GM12878 (cell line): ENCODE results near the gene COX6B1. TPM values are rescaled to one million over a fixed set of nuclear protein-coding genes. Genes with fewer than 3 reads are reported as not detected.
A peak's percentile ranks its signal among the peaks of the same experiment; 100 is the strongest.

Experiments
- BMI1 ChIP-seq: fragments of 450-650 bp; IDR thresholded peaks from 2 replicates; pipeline ENCODE4 v1.6.1; 2016; ENCODE audit warnings: mild to moderate bottlenecking, moderate library complexity, borderline replicate concordance
- CBX3 ChIP-seq: fragments of 200-600 bp; sonication (generic); IDR thresholded peaks from 2 replicates; pipeline ENCODE4 v1.6.1; 2016; ENCODE audit warnings: low read depth, borderline replicate concordance
- CREB1 ChIP-seq: IDR thresholded peaks from 2 replicates; pipeline ENCODE4 v1.6.1; 2012; ENCODE audit warnings: low read depth, mild to moderate bottlenecking, inconsistent platforms
- EP300 ChIP-seq, 2 experiments: fragments of 150-350 bp in 1 of 2; IDR thresholded peaks; 2 replicates each; pipeline ENCODE4 v1.6.1; 2011 to 2012; ENCODE audit warnings: low read depth in 2 of 2, low read length in 2 of 2, borderline replicate concordance in 1 of 2, improper control_type of control experiment in 1 of 2, inconsistent platforms in 1 of 2; ENCODE audit not compliant: control insufficient read depth in 1 of 2
- FOXM1 ChIP-seq: IDR thresholded peaks from 2 replicates; pipeline ENCODE4 v1.6.1; 2012; ENCODE audit warnings: low read depth, mild to moderate bottlenecking, inconsistent platforms, low read length, moderate library complexity
- GATAD2B ChIP-seq: fragments of 450-650 bp; conservative IDR thresholded peaks from 2 replicates; pipeline ENCODE4 v1.6.1; 2017; ENCODE audit warnings: low read depth, mild to moderate bottlenecking, moderate library complexity
- HDGF ChIP-seq: fragments of 450-650 bp; IDR thresholded peaks from 2 replicates; pipeline ENCODE4 v1.6.1; 2016; ENCODE audit warnings: antibody characterized with exemption
- IRF4 ChIP-seq: IDR thresholded peaks from 2 replicates; pipeline ENCODE4 v1.6.1; 2011; ENCODE audit warnings: low read depth, low read length
- MXI1 ChIP-seq: fragments of 150-350 bp; IDR thresholded peaks from 2 replicates; pipeline ENCODE4 v1.6.1; 2011; ENCODE audit warnings: low read depth, mild to moderate bottlenecking, inconsistent platforms, low read length, improper control_type of control experiment
- SIX5 ChIP-seq: IDR thresholded peaks from 2 replicates; pipeline ENCODE4 v1.6.1; 2011; ENCODE audit warnings: mild to moderate bottlenecking, low read depth, low read length, moderate library complexity; ENCODE audit not compliant: severe bottlenecking
- ZNF207 ChIP-seq: fragments of 450-650 bp; IDR thresholded peaks from 2 replicates; pipeline ENCODE4 v1.6.1; 2014; ENCODE audit warnings: antibody characterized with exemption, mild to moderate bottlenecking, borderline replicate concordance
- polyA plus RNA-seq, 11 experiments: library from polyadenylated mRNA; depleted of rRNA in 4 of 11; unstranded in 6 of 11; stranded (reverse) in 5 of 11; fragments of >200 nt; fragmentation: Nextera tagmentation in 4 of 11; fragmentation: Illumina TruSeq in 1 of 11; extraction: Ambion mirVana in 4 of 11; extraction: Trizol in 1 of 11; gene quantifications; 1 replicate in 1 of 11; 2 replicates in 10 of 11; pipeline versions ENCODE4 v1.2.1 to v1.2.3, GENCODE V29; 2011 to 2016; ENCODE audit warnings: inconsistent platforms in 2 of 11, missing spikeins in 2 of 11, low read depth in 1 of 11
- total RNA-seq, 4 experiments: library from RNA; depleted of rRNA in 3 of 4; stranded (reverse); fragments of >200 nt in 3 of 4; fragmentation: Illumina TruSeq in 1 of 4; extraction: Trizol in 1 of 4; gene quantifications; 2 replicates each; pipeline versions ENCODE4 v1.2.1 to v1.2.3, GENCODE V29; 2013 to 2021
- TF ChIP-seq, protein P1 (sequence below): fragments of 450-650 bp; IDR thresholded peaks from 2 replicates; pipeline ENCODE4 v1.6.1; 2017; ENCODE audit warnings: mild to moderate bottlenecking, moderate library complexity
- TF ChIP-seq, protein P2 (sequence below), 3 experiments: IDR thresholded peaks in 2 of 3; conservative IDR thresholded peaks in 1 of 3; 2 replicates each; pipeline ENCODE4 v1.5.1; 2011; ENCODE audit warnings: low read depth in 3 of 3, low read length in 3 of 3, mild to moderate bottlenecking in 3 of 3, control low read depth in 2 of 3, moderate library complexity in 2 of 3, inconsistent platforms in 1 of 3, mixed read lengths in 1 of 3; ENCODE audit not compliant: control insufficient read depth in 2 of 3, insufficient read depth in 1 of 3; ENCODE audit errors: extremely low read depth in 1 of 3
- TF ChIP-seq, protein P3 (sequence below): fragments of 450-650 bp; IDR thresholded peaks from 2 replicates; pipeline ENCODE4 v1.6.1; 2016; ENCODE audit warnings: mild to moderate bottlenecking
- TF ChIP-seq, protein P4 (sequence below): fragments of 450-650 bp; IDR thresholded peaks from 2 replicates; pipeline ENCODE4 v1.6.1; 2016; ENCODE audit warnings: mild to moderate bottlenecking

COX6B1 gene
- total and polyA plus RNA-seq, 10 of the 15 experiments (the other 5 are each of a cell fraction or from before 2014, with no cell fraction given) = 500 to 1,700 (median 862) TPM

DNA sequence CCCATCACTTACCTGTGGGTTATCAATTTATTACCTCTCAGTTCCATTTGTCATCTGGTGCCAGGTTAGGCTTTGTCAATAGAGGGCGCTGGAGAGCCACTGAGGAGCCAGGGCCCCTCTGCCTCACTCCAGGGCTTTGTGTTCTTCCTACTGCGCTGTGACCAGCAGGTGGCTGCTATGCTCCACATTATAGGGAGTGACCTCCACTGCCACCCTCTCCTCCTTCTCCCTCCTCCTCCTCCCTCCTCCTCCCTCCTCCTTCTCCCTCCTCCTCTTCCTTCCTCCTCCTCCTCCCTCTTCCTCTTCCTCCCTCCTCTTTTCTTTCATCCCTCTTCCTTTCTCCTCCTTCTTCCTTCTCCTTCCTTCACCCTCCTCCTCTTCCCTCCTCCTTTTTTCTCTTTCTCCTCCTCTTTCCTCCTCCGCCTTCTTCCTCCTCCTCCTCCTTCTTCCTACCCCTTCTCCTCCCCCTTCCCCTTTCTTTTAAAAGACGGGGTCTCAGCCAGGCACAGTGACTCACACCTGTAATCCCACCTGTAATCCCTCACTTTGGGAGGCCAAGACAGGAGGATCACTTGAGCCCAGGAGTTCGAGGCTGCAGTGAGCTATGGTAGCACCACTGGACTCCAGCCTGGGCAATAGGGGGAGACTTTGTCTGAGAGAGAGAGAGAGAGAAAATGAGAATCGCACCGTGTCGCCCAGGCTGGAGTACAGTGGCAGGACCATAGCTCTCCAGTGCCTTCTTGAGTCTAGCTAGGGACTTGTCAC, 45.9 kb downstream of the COX6B1 start (continued):
- TF ChIP-seq, protein P1, sequence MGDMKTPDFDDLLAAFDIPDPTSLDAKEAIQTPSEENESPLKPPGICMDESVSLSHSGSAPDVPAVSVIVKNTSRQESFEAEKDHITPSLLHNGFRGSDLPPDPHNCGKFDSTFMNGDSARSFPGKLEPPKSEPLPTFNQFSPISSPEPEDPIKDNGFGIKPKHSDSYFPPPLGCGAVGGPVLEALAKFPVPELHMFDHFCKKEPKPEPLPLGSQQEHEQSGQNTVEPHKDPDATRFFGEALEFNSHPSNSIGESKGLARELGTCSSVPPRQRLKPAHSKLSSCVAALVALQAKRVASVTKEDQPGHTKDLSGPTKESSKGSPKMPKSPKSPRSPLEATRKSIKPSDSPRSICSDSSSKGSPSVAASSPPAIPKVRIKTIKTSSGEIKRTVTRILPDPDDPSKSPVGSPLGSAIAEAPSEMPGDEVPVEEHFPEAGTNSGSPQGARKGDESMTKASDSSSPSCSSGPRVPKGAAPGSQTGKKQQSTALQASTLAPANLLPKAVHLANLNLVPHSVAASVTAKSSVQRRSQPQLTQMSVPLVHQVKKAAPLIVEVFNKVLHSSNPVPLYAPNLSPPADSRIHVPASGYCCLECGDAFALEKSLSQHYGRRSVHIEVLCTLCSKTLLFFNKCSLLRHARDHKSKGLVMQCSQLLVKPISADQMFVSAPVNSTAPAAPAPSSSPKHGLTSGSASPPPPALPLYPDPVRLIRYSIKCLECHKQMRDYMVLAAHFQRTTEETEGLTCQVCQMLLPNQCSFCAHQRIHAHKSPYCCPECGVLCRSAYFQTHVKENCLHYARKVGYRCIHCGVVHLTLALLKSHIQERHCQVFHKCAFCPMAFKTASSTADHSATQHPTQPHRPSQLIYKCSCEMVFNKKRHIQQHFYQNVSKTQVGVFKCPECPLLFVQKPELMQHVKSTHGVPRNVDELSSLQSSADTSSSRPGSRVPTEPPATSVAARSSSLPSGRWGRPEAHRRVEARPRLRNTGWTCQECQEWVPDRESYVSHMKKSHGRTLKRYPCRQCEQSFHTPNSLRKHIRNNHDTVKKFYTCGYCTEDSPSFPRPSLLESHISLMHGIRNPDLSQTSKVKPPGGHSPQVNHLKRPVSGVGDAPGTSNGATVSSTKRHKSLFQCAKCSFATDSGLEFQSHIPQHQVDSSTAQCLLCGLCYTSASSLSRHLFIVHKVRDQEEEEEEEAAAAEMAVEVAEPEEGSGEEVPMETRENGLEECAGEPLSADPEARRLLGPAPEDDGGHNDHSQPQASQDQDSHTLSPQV = peak; percentile 89
- TF ChIP-seq HDGF = peak; percentile 98
- TF ChIP-seq MXI1 = no peak
- no peak for TF ChIP-seq EP300 (IDR thresholded peaks at IDR 0.05; ENCODE audit: borderline replicate concordance in 1 of 2, control insufficient read depth in 1 of 2, low read depth in 2 of 2, low read length in 2 of 2)
- TF ChIP-seq, protein P2, sequence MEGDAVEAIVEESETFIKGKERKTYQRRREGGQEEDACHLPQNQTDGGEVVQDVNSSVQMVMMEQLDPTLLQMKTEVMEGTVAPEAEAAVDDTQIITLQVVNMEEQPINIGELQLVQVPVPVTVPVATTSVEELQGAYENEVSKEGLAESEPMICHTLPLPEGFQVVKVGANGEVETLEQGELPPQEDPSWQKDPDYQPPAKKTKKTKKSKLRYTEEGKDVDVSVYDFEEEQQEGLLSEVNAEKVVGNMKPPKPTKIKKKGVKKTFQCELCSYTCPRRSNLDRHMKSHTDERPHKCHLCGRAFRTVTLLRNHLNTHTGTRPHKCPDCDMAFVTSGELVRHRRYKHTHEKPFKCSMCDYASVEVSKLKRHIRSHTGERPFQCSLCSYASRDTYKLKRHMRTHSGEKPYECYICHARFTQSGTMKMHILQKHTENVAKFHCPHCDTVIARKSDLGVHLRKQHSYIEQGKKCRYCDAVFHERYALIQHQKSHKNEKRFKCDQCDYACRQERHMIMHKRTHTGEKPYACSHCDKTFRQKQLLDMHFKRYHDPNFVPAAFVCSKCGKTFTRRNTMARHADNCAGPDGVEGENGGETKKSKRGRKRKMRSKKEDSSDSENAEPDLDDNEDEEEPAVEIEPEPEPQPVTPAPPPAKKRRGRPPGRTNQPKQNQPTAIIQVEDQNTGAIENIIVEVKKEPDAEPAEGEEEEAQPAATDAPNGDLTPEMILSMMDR (IDR thresholded peaks at IDR 0.05 in 2 of 3, conservative IDR thresholded peaks at IDR 0.05 in 1 of 3; ENCODE audit: control insufficient read depth in 2 of 3, extremely low read depth in 1 of 3, insufficient read depth in 1 of 3, low read depth in 3 of 3, low read length in 3 of 3) = peak; percentile 99
- peak; percentile 52; the same call in 1 of the 2 replicates for TF ChIP-seq CREB1
- TF ChIP-seq CBX3 = no peak
- peak; percentile 9; the same call in 1 of the 2 replicates for TF ChIP-seq ZNF207
- TF ChIP-seq FOXM1 = peak; percentile 52; the same call in 1 of the 2 replicates
- no peak for TF ChIP-seq SIX5
- TF ChIP-seq GATAD2B = 0 out of 2 replicates have a peak, but pooled peaks have one; percentile 15
- TF ChIP-seq, protein P3, sequence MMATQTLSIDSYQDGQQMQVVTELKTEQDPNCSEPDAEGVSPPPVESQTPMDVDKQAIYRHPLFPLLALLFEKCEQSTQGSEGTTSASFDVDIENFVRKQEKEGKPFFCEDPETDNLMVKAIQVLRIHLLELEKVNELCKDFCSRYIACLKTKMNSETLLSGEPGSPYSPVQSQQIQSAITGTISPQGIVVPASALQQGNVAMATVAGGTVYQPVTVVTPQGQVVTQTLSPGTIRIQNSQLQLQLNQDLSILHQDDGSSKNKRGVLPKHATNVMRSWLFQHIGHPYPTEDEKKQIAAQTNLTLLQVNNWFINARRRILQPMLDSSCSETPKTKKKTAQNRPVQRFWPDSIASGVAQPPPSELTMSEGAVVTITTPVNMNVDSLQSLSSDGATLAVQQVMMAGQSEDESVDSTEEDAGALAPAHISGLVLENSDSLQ = peak; percentile 60
- TF ChIP-seq BMI1 = no peak
- peak; percentile 58; the same call in 1 of the 2 replicates for TF ChIP-seq IRF4
- TF ChIP-seq, protein P4, sequence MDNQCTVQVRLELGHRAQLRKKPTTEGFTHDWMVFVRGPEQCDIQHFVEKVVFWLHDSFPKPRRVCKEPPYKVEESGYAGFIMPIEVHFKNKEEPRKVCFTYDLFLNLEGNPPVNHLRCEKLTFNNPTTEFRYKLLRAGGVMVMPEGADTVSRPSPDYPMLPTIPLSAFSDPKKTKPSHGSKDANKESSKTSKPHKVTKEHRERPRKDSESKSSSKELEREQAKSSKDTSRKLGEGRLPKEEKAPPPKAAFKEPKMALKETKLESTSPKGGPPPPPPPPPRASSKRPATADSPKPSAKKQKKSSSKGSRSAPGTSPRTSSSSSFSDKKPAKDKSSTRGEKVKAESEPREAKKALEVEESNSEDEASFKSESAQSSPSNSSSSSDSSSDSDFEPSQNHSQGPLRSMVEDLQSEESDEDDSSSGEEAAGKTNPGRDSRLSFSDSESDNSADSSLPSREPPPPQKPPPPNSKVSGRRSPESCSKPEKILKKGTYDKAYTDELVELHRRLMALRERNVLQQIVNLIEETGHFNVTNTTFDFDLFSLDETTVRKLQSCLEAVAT = peak; percentile 71; the same call in 1 of the 2 replicates
